ENCODE data around the gene BLCAP.
"Not testable (repeated sequence)": the region's sequence is repeated elsewhere in the genome, so short reads cannot be mapped to it uniquely, and the experiment has no call there.

BLCAP gene

DNA sequence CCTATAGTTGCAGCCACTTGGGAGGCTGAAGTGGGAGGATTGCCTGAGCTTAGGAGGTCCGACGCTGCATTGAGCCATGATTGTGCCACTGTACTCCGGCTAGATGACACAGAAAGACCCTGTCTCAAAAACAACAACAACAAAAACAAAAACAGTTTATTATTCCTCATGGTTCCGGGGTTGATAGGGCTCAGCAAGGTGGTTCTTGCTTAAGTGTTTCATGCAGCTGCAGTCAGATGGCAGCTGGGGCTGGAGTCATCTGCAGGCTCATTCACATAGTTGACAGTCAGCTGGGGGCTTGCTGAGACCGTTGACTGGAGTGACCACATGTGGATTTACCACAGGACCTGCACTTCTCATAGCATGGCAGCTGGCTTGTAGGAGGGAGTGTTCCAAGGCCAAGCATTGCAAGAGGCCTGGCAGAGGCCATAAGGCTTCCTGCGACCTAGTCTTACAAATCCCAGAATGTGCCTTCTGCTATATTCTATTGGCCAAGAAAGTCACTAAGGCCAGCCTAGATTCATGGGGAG lies 35.5 kb downstream of the BLCAP start:
- H3K9me3 ChIP-seq (ENCODE audit: insufficient read depth, low read depth, low read length): peaks cover 2% of the 10 kb centered on the region
- no peaks in the 10 kb centered on the region for H3K4me1 ChIP-seq (ENCODE audit: control insufficient read depth in 1 of 2, insufficient read depth in 2 of 2, low read length in 2 of 2)
- no peak overlapping the region for H2BK5ac ChIP-seq (ENCODE audit: low read depth, low read length, poor library complexity)
- no peak overlapping the region for H2AK5ac ChIP-seq (ENCODE audit: low read length)
- H2AFZ ChIP-seq (ENCODE audit: insufficient read depth, low read length, poor library complexity): no peak overlapping the region
- no peak overlapping the region for H2BK120ac ChIP-seq (ENCODE audit: insufficient read depth, low read length, poor library complexity)
- H3K4me2 ChIP-seq (ENCODE audit: low read length): no peak overlapping the region
- no peak overlapping the region for H3K18ac ChIP-seq (ENCODE audit: low read length)
- peaks cover 9% of the 10 kb centered on the region in 2 experiments for H3K36me3 ChIP-seq (ENCODE audit: control insufficient read depth in 1 of 2, insufficient read depth in 2 of 2, low read length in 2 of 2)
- H4K91ac ChIP-seq (ENCODE audit: low read depth, low read length): no peak overlapping the region
- no peak overlapping the region for H2BK12ac ChIP-seq (ENCODE audit: low read length)
- H3K4ac ChIP-seq (ENCODE audit: low read depth, low read length): no peak overlapping the region
- no peak for DNase-seq
- no CpG with 5 or more reads among the region's 6 CpGs for WGBS (ENCODE audit: extremely low coverage, insufficient coverage, insufficient read length)
- H3K9ac ChIP-seq (ENCODE audit: low read length): no peak overlapping the region
- no peaks in the 10 kb centered on the region for H3K79me2 ChIP-seq (ENCODE audit: control insufficient read depth, insufficient read depth, low read length, poor library complexity)
- no peak overlapping the region for H3K23ac ChIP-seq (ENCODE audit: low read length)
- H3K14ac ChIP-seq (ENCODE audit: low read length): no peak overlapping the region
- no peak overlapping the region for H3K27ac ChIP-seq (ENCODE audit: low read depth, low read length)
- H3K79me1 ChIP-seq (ENCODE audit: low read length): no peaks in the 10 kb centered on the region
- H4K8ac ChIP-seq (ENCODE audit: low read depth, low read length): no peak overlapping the region
- no peaks in the 10 kb centered on the region for H3K27me3 ChIP-seq (ENCODE audit: insufficient read depth, low read length)
- H4K12ac ChIP-seq (ENCODE audit: low read depth, low read length): no peak overlapping the region
- no peak overlapping the region for H3K4me3 ChIP-seq (ENCODE audit: low read depth, low read length)

DNA sequence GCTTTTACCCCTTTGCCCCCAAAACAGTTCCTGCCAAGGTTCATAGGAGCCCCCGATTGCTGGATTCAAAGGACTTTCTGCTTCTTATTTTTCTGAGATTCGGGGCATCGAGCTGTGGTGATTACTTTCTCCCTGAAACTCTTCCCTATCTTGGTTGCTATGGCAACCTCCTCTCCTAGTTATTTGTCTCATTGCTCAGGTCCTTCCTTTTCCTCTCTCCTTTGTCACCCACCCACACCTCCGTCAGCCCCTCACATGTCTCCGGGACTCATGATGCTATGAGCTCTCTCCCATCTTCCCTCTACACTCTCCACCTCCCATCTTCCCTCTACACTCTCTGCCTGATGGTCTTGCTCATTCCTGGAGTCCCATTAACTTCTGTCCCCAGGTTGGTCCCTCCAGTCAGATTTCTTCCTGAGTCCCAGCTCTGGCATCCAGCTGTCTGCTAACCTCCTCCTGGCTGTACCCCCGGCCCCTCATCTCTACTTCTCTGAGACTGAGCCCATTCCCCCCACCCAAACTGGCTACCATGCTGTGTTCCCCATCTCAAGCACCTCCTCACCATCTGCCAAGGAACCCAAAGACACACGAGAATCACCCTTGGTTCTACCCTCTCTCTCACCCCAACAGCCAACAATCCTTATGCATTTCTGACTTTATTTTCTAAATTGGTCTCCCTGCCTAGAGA lies 36.9 kb downstream of the BLCAP start:
- no peak overlapping the region for H3K9ac ChIP-seq (ENCODE audit: low read length)
- no peaks in the 10 kb centered on the region for H3K27me3 ChIP-seq (ENCODE audit: insufficient read depth, low read length)
- H4K8ac ChIP-seq (ENCODE audit: low read depth, low read length): no peak overlapping the region
- no peak overlapping the region for H3K4ac ChIP-seq (ENCODE audit: low read depth, low read length)
- H2AFZ ChIP-seq (ENCODE audit: insufficient read depth, low read length, poor library complexity): no peak overlapping the region
- H3K18ac ChIP-seq (ENCODE audit: low read length): no peak overlapping the region
- no peak overlapping the region for H2BK120ac ChIP-seq (ENCODE audit: insufficient read depth, low read length, poor library complexity)
- H3K79me2 ChIP-seq (ENCODE audit: control insufficient read depth, insufficient read depth, low read length, poor library complexity): no peaks in the 10 kb centered on the region
- H2BK12ac ChIP-seq (ENCODE audit: low read length): no peak overlapping the region
- no peaks in the 10 kb centered on the region for H3K79me1 ChIP-seq (ENCODE audit: low read length)
- WGBS (ENCODE audit: extremely low coverage, insufficient coverage, insufficient read length): no CpG with 5 or more reads among the region's 7 CpGs
- no peak overlapping the region for H2AK5ac ChIP-seq (ENCODE audit: low read length)
- peaks cover 7 to 9% of the 10 kb centered on the region in 2 experiments for H3K36me3 ChIP-seq (ENCODE audit: control insufficient read depth in 1 of 2, insufficient read depth in 2 of 2, low read length in 2 of 2)
- no peak overlapping the region for H3K4me2 ChIP-seq (ENCODE audit: low read length)
- H3K14ac ChIP-seq (ENCODE audit: low read length): no peak overlapping the region
- peaks cover 2% of the 10 kb centered on the region for H3K9me3 ChIP-seq (ENCODE audit: insufficient read depth, low read depth, low read length)
- H4K91ac ChIP-seq (ENCODE audit: low read depth, low read length): no peak overlapping the region
- H3K23ac ChIP-seq (ENCODE audit: low read length): no peak overlapping the region
- H4K12ac ChIP-seq (ENCODE audit: low read depth, low read length): no peak overlapping the region
- no peak overlapping the region for H2BK5ac ChIP-seq (ENCODE audit: low read depth, low read length, poor library complexity)
- no peak overlapping the region for H3K4me3 ChIP-seq (ENCODE audit: low read depth, low read length)
- H3K4me1 ChIP-seq (ENCODE audit: control insufficient read depth in 1 of 2, insufficient read depth in 2 of 2, low read length in 2 of 2): no peaks in the 10 kb centered on the region
- DNase-seq: no peak
- no peak overlapping the region for H3K27ac ChIP-seq (ENCODE audit: low read depth, low read length)

DNA sequence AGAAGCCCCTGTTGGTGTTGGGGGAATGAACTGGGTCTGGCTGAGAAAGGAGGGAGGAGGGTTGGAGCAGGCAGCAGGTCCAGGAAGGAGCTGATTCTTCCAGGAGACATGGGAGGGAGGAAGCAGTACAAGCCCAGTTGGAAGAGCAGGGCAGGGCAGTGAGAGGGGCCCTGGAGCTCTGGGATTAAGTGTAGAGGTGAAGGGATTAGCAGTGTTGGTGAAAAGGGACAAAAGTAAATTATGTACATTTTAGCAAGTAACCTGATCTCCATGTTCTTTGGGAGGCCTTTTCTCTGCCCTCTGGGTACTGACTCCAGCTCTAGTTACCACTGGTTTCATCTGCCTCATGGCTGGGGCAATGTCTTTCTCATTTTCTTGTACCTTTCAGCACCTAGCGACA lies 41.5 kb downstream of the BLCAP start:
- H3K4me2 ChIP-seq (ENCODE audit: low read length); H3K27me3 ChIP-seq (ENCODE audit: insufficient read depth, low read length); H2BK12ac ChIP-seq (ENCODE audit: low read length); H4K8ac ChIP-seq (ENCODE audit: low read depth, low read length); H3K79me1 ChIP-seq (ENCODE audit: low read length); H3K36me3 ChIP-seq (ENCODE audit: control insufficient read depth in 1 of 2, insufficient read depth in 2 of 2, low read length in 2 of 2); H2AFZ ChIP-seq (ENCODE audit: insufficient read depth, low read length, poor library complexity); DNase-seq; H3K27ac ChIP-seq (ENCODE audit: low read depth, low read length); H3K4me3 ChIP-seq (ENCODE audit: low read depth, low read length); H2BK5ac ChIP-seq (ENCODE audit: low read depth, low read length, poor library complexity); H4K91ac ChIP-seq (ENCODE audit: low read depth, low read length); H2BK120ac ChIP-seq (ENCODE audit: insufficient read depth, low read length, poor library complexity); H3K4me1 ChIP-seq (ENCODE audit: control insufficient read depth in 1 of 2, insufficient read depth in 2 of 2, low read length in 2 of 2); H2AK5ac ChIP-seq (ENCODE audit: low read length); H3K23ac ChIP-seq (ENCODE audit: low read length); H3K18ac ChIP-seq (ENCODE audit: low read length); H3K4ac ChIP-seq (ENCODE audit: low read depth, low read length); H3K14ac ChIP-seq (ENCODE audit: low read length); H4K12ac ChIP-seq (ENCODE audit: low read depth, low read length); H3K9ac ChIP-seq (ENCODE audit: low read length); H3K9me3 ChIP-seq (ENCODE audit: insufficient read depth, low read depth, low read length); H3K79me2 ChIP-seq (ENCODE audit: control insufficient read depth, insufficient read depth, low read length, poor library complexity): not testable (repeated sequence)
- no CpG with 5 or more reads among the region's 1 CpG for WGBS (ENCODE audit: extremely low coverage, insufficient coverage, insufficient read length)

DNA sequence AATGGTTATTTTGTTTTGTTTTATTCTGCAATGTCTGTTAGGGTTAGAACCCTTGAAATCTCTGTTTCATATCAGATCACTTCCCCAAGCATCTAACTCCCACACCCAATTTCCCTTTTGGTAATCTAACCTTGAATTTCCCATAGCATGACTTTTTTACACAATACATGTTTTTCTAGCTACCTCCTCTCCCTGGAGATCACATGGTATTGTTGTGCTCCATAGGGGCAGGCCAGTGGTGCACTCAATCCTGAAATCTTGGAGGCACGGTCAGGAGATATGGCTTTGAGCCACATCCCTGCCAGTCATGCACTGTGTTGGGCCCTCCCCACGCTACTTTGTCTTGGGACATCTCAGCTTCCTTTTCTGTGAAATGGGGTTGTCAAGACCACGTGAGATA lies 43.3 kb downstream of the BLCAP start:
- Histone ChIP-seq H3K27me3 (ENCODE audit: insufficient read depth, low read length) (no peaks in the 10 kb centered on the region), H2AFZ (ENCODE audit: insufficient read depth, low read length, poor library complexity) (no peak overlapping the region), H4K8ac (ENCODE audit: low read depth, low read length) (no peak overlapping the region), H3K14ac (ENCODE audit: low read length) (no peak overlapping the region), H3K23ac (ENCODE audit: low read length) (no peak overlapping the region), H3K79me2 (ENCODE audit: control insufficient read depth, insufficient read depth, low read length, poor library complexity) (no peaks in the 10 kb centered on the region), H2AK5ac (ENCODE audit: low read length) (no peak overlapping the region), H4K91ac (ENCODE audit: low read depth, low read length) (no peak overlapping the region), H3K27ac (ENCODE audit: low read depth, low read length) (no peak overlapping the region), H3K18ac (ENCODE audit: low read length) (no peak overlapping the region), H3K79me1 (ENCODE audit: low read length) (no peaks in the 10 kb centered on the region), H3K4me3 (ENCODE audit: low read depth, low read length) (no peak overlapping the region), H3K4me1 (ENCODE audit: control insufficient read depth in 1 of 2, insufficient read depth in 2 of 2, low read length in 2 of 2) (no peaks in the 10 kb centered on the region), H3K4ac (ENCODE audit: low read depth, low read length) (no peak overlapping the region), H3K9ac (ENCODE audit: low read length) (no peak overlapping the region), H4K12ac (ENCODE audit: low read depth, low read length) (no peak overlapping the region), H3K9me3 (ENCODE audit: insufficient read depth, low read depth, low read length) (peaks cover 3% of the 10 kb centered on the region), H2BK12ac (ENCODE audit: low read length) (no peak overlapping the region), H3K4me2 (ENCODE audit: low read length) (no peak overlapping the region), H2BK120ac (ENCODE audit: insufficient read depth, low read length, poor library complexity) (no peak overlapping the region), H3K36me3 (ENCODE audit: control insufficient read depth in 1 of 2, insufficient read depth in 2 of 2, low read length in 2 of 2) (no peaks in the 10 kb centered on the region), H2BK5ac (ENCODE audit: low read depth, low read length, poor library complexity) (no peak overlapping the region)
- no CpG with 5 or more reads among the region's 3 CpGs for WGBS (ENCODE audit: extremely low coverage, insufficient coverage, insufficient read length)
- no peak for DNase-seq
